HG02852 (cell line): Measurements from ENCODE around the gene ZRANB2.

Experiments used
- ATAC-seq: cut with Tn5 transposase; IDR thresholded peaks from one replicate; pipeline ENCODE4 v1.9.1; 2021; ENCODE audit warnings: mild to moderate bottlenecking, moderate library complexity; ENCODE audit not compliant: unreplicated experiment

The ZRANB2 gene

GRCh38 chr1:71071720-71072119, 9.1 kb downstream of the ZRANB2 start:
- no peak for ATAC-seq

GRCh38 chr1:71068325-71069240, 12.3 kb downstream of the ZRANB2 start:
- peak; percentile 98 for ATAC-seq

GRCh38 chr1:71054791-71055190, 26.0 kb downstream of the ZRANB2 start:
- no peak for ATAC-seq

GRCh38 chr1:71054281-71054731, 26.5 kb downstream of the ZRANB2 start:
- no peak for ATAC-seq

DNA sequence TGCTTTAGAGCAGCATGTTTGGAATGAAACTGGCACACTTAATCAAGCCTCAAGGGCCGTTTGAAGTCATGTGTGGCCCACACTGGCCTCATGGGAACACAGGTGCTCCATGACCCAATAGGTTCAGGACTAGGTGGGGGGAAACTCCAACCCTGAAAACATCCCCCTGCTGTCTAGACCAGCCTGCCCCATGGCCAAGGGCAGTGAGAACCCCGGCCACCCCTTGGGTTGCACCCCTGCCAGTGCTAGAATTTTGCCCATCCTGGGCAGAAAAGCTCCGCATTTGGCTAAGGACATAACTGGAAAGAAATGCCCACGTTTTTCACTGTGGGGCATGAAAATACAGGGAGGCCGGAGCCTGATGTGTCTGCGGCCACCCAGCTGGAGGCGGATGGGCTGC, 27.1 kb downstream of the ZRANB2 start:
- ATAC-seq, result no peak

DNA sequence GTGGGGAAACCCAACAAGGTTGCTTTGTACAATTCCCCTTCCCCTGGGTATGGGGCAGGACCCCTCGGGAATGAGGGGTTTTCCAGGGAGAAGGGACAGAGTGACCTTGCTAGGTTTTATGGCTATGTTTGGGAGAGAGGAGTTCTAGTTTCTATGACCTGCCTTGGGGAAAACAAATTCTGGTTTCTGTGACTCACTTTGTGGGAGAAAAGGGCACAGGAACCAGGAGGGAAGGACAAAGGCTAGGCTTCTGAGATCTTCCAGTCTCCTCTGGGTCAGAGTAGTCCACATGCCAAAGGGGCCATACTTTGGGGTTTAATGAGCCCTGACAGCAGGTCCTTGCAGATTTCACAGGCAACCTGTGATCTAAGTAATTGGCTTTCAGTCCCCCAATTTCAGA, 27.7 kb downstream of the ZRANB2 start:
- ATAC-seq, result no peak

DNA sequence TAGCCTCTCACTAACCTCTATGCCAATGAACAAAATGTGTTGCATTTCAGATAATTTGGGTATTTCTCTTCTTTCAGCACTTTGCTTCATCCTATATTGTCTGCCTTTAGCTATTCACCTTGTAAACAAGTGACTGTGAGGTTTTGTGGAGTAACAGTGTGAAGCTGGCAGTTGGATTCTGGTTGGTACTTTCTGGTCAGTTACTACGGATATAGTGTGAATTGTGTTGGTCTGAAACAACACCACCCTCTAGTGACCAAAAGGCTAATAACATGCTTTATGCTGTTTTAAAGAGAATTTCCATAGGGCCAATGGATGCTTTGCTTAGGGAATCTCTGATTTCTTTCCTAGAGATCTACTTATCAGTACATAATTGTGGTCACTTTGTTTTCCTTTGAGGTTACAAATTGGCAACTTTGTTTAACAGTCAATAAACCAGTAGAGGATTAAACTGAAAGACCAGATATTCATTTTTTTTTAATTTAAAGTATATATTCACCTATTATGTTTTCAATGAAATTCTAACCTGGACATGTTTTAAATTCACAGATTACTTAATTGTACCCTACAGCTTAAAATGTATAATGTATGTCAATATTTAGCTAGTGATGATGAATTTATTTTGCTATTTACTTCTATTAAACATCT, 30.8 kb downstream of the ZRANB2 start:
- peak; percentile 60 for ATAC-seq

DNA sequence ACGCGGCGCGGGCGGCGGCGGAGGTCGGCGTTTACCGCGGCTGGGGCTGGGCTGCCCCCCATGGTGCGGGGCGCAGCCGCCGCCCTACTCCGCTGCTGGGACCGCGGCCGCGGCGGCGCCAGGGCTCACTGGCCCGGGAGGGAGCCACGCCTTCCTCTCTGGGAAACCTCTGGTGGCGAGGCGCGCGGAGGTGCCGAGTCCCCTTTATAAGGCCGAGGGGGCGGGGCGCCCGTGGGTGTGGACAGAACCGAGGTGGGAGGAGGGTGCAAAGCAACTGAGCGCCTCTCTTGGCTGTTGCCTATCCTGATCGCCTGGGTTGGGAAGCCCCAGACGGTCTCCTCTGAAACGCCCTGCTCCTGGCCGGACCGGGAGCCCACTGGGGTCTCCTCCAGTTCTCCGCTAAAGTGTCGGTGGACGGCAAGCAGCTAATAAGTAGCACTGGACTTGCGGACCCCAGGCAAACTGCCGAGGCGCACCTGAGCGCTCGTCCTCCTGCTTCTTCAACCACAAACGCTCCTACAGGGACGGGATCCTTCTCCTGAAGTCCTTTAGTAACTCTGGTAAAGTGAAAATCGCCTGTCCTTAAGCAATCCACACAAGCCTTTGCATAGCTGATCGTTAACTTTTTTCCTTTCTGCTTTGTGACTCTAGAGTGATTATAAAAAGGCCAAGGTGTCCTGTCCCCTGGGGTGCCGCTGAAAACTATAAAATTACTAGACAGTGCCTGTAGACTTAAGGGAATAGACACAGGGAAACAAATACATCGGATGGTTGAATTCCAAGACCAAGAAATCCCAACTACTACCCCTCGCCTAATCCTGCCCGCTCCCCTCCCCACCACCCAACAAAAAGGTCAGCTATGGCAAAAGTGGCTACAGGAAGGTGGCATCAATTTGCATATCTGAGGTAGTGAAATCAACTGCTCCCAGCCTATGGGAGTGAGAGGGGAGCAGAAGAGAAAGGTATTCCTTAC, 32.9 kb downstream of the ZRANB2 start, which contains the start of gene PTGER3:
Gene PTGER3, minus strand, starts transcription at position 182 of the 973 bp plus-strand sequence. CDS start 239 bp downstream, outside the sequence.
- ATAC-seq, result peak; percentile 36

DNA sequence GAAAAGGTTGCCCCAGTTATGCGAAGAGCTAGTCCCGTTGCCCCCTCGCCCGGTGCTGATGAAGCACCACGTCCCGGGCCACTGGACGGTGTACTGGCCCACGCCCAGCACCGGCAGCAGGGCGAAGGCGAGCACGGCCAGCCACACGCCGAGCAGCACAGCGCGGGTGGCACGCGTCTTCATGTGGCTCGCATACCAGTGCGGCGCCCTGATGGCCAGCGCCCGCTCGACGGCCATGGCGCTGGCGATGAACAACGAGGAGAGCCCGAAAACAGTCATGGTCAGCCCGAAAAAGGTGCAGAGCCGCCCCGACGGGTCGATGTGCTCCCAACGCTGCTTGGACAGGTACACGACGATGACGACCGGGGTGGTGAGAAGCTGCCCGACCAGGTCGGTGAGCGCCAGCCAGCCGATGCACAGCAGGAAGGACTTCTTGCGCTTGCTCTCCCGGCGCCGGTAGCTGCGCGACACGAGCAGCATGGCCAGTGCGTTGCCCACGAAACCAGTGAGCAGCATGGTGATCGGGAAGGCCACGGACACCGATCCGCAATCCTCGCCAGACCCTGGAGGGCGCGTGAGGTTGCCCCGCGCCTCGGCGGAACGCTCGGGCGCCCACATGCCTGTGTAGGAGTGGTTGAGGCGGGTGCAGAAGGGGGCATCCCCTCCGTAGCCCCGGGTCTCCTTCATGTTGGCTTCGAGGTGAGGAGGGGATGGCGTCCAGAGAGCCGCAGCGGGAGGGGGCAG, 33.8 kb downstream of the ZRANB2 start:
- peak; percentile 20 for ATAC-seq

- ATAC-seq, result no peak
Observed at GRCh38 chr1:71045463-71046028, 35.3 kb downstream of the ZRANB2 start.

- ATAC-seq, result no peak
Observed at GRCh38 chr1:71044833-71045232, 36.0 kb downstream of the ZRANB2 start.

- ATAC-seq, result no peak
Observed at GRCh38 chr1:71043065-71043464, 37.8 kb downstream of the ZRANB2 start.

GRCh38 chr1:71041806-71042205, 39.0 kb downstream of the ZRANB2 start:
- ATAC-seq, result no peak

DNA sequence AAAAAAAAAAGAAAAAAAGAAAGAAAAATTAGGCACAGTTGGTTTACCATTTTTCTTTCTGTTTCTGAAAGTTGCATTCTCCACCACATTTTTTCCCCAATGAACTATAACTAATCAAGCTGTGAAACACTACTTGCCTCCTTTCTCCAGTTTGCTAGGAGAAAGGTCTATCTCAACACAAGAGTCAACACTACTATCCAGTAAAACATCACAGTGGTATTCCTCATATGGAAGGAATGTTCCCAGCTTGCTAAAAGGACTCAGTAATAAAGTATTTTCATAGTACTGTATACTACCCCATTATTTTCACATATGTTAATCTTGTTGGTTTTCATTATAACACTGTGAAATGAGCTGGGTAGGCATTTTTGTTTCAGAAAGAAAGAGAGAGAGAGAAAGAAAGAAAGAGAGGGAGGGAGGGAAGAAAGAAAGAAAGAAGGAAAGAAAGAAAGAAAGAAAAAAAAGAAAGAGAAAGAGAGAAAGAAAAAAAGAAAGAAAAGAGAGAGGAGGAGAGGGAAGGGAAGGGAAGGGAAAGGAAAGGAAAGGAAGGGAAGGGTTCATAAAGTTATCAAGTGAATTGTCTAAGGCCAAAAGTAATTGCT, 41.1 kb downstream of the ZRANB2 start:
- no peak for ATAC-seq

DNA sequence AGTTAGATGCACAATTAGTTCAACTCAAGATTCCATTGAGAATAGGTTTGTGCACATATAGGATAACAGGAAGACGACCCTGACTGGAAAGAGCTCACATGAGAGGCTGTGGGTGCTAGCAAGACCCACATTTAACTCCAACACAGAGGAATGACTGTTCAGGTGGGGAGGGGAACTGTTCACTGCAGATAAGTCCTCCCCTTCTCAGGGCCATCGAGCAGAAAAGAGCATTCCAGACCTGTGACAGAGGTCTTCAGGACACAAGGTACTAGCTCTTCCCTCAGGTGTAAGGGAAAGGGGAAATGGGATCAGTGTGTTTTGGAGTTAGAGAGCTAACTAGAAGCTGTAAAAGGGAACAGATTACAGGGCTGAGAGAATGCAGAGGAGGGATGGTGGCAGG, 41.9 kb downstream of the ZRANB2 start:
- ATAC-seq, result no peak

DNA sequence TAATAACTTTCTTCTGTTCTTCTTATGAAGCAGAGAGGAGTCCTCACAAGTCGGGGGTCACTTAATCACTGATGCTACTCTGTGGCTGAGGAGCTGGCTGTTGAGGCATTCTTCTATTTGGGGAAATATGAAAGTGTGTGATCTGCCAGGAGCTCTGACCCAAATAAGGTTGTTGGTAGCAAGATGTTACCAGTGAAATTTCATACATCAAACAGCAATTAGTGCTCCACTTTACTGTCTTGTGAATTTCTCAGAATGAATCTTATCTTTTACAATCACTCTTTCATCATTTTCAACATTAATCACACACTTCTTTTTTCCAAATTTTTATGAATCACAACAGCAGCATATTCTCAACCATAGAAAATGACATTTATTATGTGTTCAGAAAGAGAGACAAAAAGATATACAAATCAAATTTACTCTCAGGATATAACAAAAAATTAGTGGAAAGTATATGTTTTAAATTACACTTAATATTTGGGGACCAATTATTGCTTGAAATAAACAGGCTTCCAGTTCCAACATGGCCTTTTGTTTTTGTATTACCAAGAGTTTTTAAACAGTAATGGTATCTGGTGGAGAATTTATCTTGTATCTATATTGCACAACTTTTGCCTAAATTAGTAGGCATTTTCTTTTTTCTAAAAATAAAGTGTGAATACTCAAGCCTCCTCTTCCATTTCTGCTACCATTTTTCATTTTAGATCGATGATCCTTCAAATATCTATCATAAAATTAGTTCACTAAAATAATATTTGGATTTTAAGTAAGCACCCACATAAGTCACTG, 42.8 kb downstream of the ZRANB2 start:
- ATAC-seq, result no peak

GRCh38 chr1:71037066-71037465, 43.8 kb downstream of the ZRANB2 start:
- no peak for ATAC-seq

- no peak for ATAC-seq
Observed at GRCh38 chr1:71033136-71033535, 47.7 kb downstream of the ZRANB2 start.

GRCh38 chr1:71031426-71031825, 49.4 kb downstream of the ZRANB2 start:
- ATAC-seq, result no peak
